SK-N-SH (cell line): ENCODE results near the gene TLL2. TPM values are rescaled to one million over a fixed set of nuclear protein-coding genes. Genes with fewer than 3 reads are reported as not detected.
A peak's percentile ranks its signal among the peaks of the same experiment; 100 is the strongest.

Experiments used
- CTCF ChIA-PET: fragments of 300-600, 350-600 bp; formaldehyde crosslinking; extraction: SDS; loops from one replicate; lab custom pipeline; 2021; lab: Yijun Ruan, JAX
- POLR2A ChIA-PET: fragments of 350-600 bp; sonication (Branson Sonifier 250); formaldehyde crosslinking; extraction: SDS; loops from one replicate; lab custom pipeline; 2020; ENCODE audit warnings: antibody characterized with exemption, inconsistent platforms; lab: Yijun Ruan, JAX
- DNase-seq: peaks from one replicate; pipeline ENCODE4 v3.0.0; 2012
- H2AFZ ChIP-seq: fragments of 200-600 bp; sonication (generic); 2 replicates; pipeline ENCODE4 v1.8.1; 2016; ENCODE audit warnings: antibody characterized with exemption, mild to moderate bottlenecking, low read depth
- H3F3A ChIP-seq: fragments of 200-600 bp; sonication (generic); replicated peaks from 2 replicates; pipeline ENCODE3; 2016; ENCODE audit warnings: antibody characterized with exemption, mild to moderate bottlenecking; ENCODE audit not compliant: insufficient read depth
- H3K27ac ChIP-seq, 2 experiments: fragments of 200-500 bp in 1 of 2; fragments of 200-600 bp in 1 of 2; sonication (Bioruptor generic) in 1 of 2; sonication (generic), shearing (Covaris generic) in 1 of 2; 2 replicates each; pipeline versions ENCODE4 v1.5.1 to v1.6.1; 2014 to 2016; ENCODE audit warnings: low read depth in 2 of 2, inconsistent platforms in 1 of 2, low read length in 1 of 2, mild to moderate bottlenecking in 1 of 2, mixed read lengths in 1 of 2
- H3K27me3 ChIP-seq: fragments of 200-600 bp; sonication (generic), shearing (Covaris generic); 2 replicates; pipeline ENCODE4 v1.6.1; 2016; ENCODE audit warnings: mixed run types; ENCODE audit not compliant: insufficient read depth
- H3K36me3 ChIP-seq, 2 experiments: fragments of 200-500 bp in 1 of 2; fragments of 200-600 bp in 1 of 2; sonication (Bioruptor generic) in 1 of 2; sonication (generic) in 1 of 2; replicated peaks in 1 of 2; 2 replicates each; pipeline versions ENCODE3 to v1.5.1; 2014 to 2016; ENCODE audit warnings: low read length in 1 of 2, mild to moderate bottlenecking in 1 of 2; ENCODE audit not compliant: insufficient read depth in 2 of 2, control insufficient read depth in 1 of 2
- H3K4me1 ChIP-seq, 2 experiments: fragments of 200-500 bp in 1 of 2; fragments of 200-600 bp in 1 of 2; sonication (Bioruptor generic) in 1 of 2; sonication (generic), shearing (Covaris generic) in 1 of 2; 2 replicates each; pipeline versions ENCODE4 v1.5.1 to v1.6.1; 2014 to 2016; ENCODE audit warnings: low read depth in 1 of 2, low read length in 1 of 2, mixed run types in 1 of 2; ENCODE audit not compliant: insufficient read depth in 2 of 2, control insufficient read depth in 1 of 2
- H3K4me2 ChIP-seq: fragments of 200-600 bp; sonication (generic), shearing (Covaris generic); 2 replicates; pipeline ENCODE4 v1.6.1; 2017; ENCODE audit warnings: mixed run types
- H3K4me3 ChIP-seq, 2 experiments: fragments of 200-500 bp in 1 of 2; fragments of 200-600 bp in 1 of 2; sonication (Bioruptor generic) in 1 of 2; sonication (generic), shearing (Covaris generic) in 1 of 2; 2 replicates each; pipeline versions ENCODE4 v1.5.1 to v1.8.1; 2014 to 2016; ENCODE audit warnings: low read depth in 2 of 2, inconsistent platforms in 1 of 2, low read length in 1 of 2, mild to moderate bottlenecking in 1 of 2, mixed read lengths in 1 of 2, moderate library complexity in 1 of 2
- H3K79me2 ChIP-seq: fragments of 200-600 bp; sonication (generic); 2 replicates; pipeline ENCODE4 v1.8.1; 2017; ENCODE audit warnings: mild to moderate bottlenecking; ENCODE audit not compliant: insufficient read depth
- H3K9ac ChIP-seq: fragments of 200-600 bp; sonication (generic); 2 replicates; pipeline ENCODE4 v1.6.1; 2017; ENCODE audit warnings: mixed run types
- H3K9me2 ChIP-seq: fragments of 200-600 bp; sonication (generic); 2 replicates; pipeline ENCODE4 v1.6.1; 2017; ENCODE audit warnings: mixed run types
- H3K9me3 ChIP-seq: fragments of 200-600 bp; sonication (generic); 2 replicates; pipeline ENCODE4 v1.6.1; 2017; ENCODE audit warnings: mixed run types, mild to moderate bottlenecking, moderate library complexity
- H4K20me1 ChIP-seq: fragments of 200-600 bp; sonication (generic); 2 replicates; pipeline ENCODE4 v1.6.1; 2017; ENCODE audit warnings: mild to moderate bottlenecking, mixed run types; ENCODE audit not compliant: insufficient read depth
- MXI1 ChIP-seq: IDR thresholded peaks from 2 replicates; pipeline ENCODE4 v1.6.1; 2012; ENCODE audit warnings: mild to moderate bottlenecking, low read depth, low read length, improper control_type of control experiment
- NRF1 ChIP-seq: IDR thresholded peaks from 2 replicates; pipeline ENCODE4 v1.6.1; 2012; ENCODE audit warnings: low read depth, mild to moderate bottlenecking, low read length
- RAD21 ChIP-seq: IDR thresholded peaks from 2 replicates; pipeline ENCODE4 v1.6.1; 2012; ENCODE audit warnings: mild to moderate bottlenecking, low read length
- RFX5 ChIP-seq: IDR thresholded peaks from 2 replicates; pipeline ENCODE4 v1.6.1; 2012; ENCODE audit warnings: mild to moderate bottlenecking, improper control_type of control experiment, low read length
- RXRA ChIP-seq: IDR thresholded peaks from 2 replicates; pipeline ENCODE4 v1.4.0; 2012; ENCODE audit warnings: low read depth, mild to moderate bottlenecking, borderline replicate concordance
- YY1 ChIP-seq: IDR thresholded peaks from 2 replicates; pipeline ENCODE4 v1.4.0; 2012; ENCODE audit warnings: low read depth, mild to moderate bottlenecking
- WGBS: methylation state at CpG from one replicate; pipeline ENCODE4 v1.1.6; 2017; ENCODE audit warnings: low lambda C conversion rate; 5-methylcytosine and 5-hydroxymethylcytosine counted together
- polyA plus RNA-seq, 3 experiments: library from polyadenylated mRNA; depleted of rRNA; stranded (reverse); fragments of >200 nt; gene quantifications; 2 replicates each; pipeline ENCODE4 v1.2.3, GENCODE V29; 2012
- TF ChIP-seq, protein P1 (sequence below): fragments of 150-350 bp; IDR thresholded peaks from 2 replicates; pipeline ENCODE4 v1.6.1; 2016; ENCODE audit warnings: mild to moderate bottlenecking, low read depth, low read length

The TLL2 gene
- polyA plus RNA-seq, 1 of the 3 experiments (the other 2 are of a cell fraction), result 0.36 TPM

DNA sequence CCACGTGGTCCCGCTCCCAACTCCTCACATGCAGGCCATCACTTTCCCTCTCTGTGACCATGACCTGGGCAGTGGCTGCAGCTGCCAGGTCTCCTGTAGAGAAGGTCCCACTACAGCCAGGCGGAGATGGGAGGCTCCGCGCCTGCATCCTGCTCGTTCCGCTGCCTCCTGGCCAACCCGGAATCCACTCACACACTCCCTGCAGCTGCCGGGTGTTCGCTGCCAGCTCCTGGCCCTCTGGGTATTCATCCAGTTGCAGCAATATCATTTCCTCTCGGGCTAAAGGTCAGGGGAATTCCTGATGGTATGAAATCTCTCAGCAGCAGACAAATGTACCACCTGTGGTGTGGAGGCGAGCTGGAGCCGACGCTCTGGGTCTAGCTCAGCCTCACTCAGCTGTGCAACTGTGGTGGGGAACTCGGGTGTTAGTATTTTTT lies 65.7 kb downstream of the TLL2 start:
- ChIA-PET CTCF (interaction anchor here (0.6 kb wide), 1 partner anchor 113 kb away, joined by 3 read pairs; no protein-coding TSS in a partner anchor), POLR2A (no interaction called here)
- H3K9me2 ChIP-seq, result no peaks in the 10 kb centered on the region
- no peak for TF ChIP-seq RFX5
- H3K9ac ChIP-seq, result no peak overlapping the region
- no peaks in the 10 kb centered on the region for H3K36me3 ChIP-seq
- no peak overlapping the region for H3K4me2 ChIP-seq
- DNase-seq, result no peak
- no peaks in the 10 kb centered on the region for H3K79me2 ChIP-seq
- no peak overlapping the region for H3K27ac ChIP-seq
- no peaks in the 10 kb centered on the region for H3K27me3 ChIP-seq
- H4K20me1 ChIP-seq, result no peaks in the 10 kb centered on the region
- H3K9me3 ChIP-seq, result no peaks in the 10 kb centered on the region
- no peaks in the 10 kb centered on the region for H3F3A ChIP-seq
- H3K4me1 ChIP-seq, result no peaks in the 10 kb centered on the region; a peak in 1 of 4 replicates
- no peak overlapping the region for H3K4me3 ChIP-seq
- H2AFZ ChIP-seq, result no peak overlapping the region
- 72% methylated on average over 15 of the region's 15 CpGs for WGBS

DNA sequence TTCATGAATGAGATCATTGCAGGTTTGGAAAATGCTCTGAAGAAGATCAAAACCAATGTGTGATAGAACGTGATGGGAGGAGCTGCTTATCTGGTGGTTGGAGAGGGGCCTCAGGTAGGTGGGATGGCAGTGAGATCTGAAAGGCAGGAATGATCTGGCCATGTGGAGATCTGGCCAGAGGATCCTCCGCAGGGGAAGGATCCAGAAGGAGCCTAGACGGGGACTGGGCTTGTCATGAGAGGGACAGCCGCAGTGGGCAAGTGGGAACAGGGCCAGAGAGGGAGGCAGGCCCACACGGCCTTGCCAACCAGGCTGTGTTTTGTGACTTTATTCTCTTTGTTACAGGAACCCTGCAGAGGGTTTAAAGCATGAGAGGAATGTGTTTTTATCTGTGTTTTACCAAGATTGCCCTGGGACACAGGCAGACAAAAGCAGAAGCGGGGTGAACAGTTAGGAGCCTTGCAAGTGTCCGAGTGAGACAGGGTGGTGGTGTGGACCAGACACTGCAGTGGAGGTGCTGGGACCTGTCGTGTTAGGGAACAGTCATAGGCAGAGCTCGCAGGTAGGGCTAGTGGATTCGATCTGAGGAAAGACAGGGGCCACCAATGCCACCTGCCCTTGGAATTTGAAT lies 66.6 kb downstream of the TLL2 start:
- no peaks in the 10 kb centered on the region for H3K36me3 ChIP-seq
- WGBS, result 44% methylated on average over 10 of the region's 10 CpGs
- no peaks in the 10 kb centered on the region for H3K79me2 ChIP-seq
- no peak overlapping the region for H3K9ac ChIP-seq
- H3K27me3 ChIP-seq, result no peaks in the 10 kb centered on the region
- H3K4me3 ChIP-seq, result no peak overlapping the region
- no peaks in the 10 kb centered on the region for H4K20me1 ChIP-seq
- H3K9me3 ChIP-seq, result no peaks in the 10 kb centered on the region
- no peak overlapping the region for H3K27ac ChIP-seq
- peaks cover 0 to 6% of the 10 kb centered on the region in 2 experiments; a peak in 1 of 4 replicates for H3K4me1 ChIP-seq
- ChIA-PET CTCF (interaction anchor here (0.6 kb wide), 1 partner anchor 51 kb away, joined by 3 read pairs; no protein-coding TSS in a partner anchor), POLR2A (no interaction called here)
- H3K4me2 ChIP-seq, result no peak overlapping the region
- no peaks in the 10 kb centered on the region for H3F3A ChIP-seq
- no peaks in the 10 kb centered on the region for H3K9me2 ChIP-seq
- TF ChIP-seq NRF1 (no peak), RXRA (no peak), MXI1 (no peak), RAD21 (no peak)
- TF ChIP-seq, protein P1, sequence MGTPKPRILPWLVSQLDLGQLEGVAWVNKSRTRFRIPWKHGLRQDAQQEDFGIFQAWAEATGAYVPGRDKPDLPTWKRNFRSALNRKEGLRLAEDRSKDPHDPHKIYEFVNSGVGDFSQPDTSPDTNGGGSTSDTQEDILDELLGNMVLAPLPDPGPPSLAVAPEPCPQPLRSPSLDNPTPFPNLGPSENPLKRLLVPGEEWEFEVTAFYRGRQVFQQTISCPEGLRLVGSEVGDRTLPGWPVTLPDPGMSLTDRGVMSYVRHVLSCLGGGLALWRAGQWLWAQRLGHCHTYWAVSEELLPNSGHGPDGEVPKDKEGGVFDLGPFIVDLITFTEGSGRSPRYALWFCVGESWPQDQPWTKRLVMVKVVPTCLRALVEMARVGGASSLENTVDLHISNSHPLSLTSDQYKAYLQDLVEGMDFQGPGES, result no peak
- H2AFZ ChIP-seq, result no peak overlapping the region
- no peak for DNase-seq

DNA sequence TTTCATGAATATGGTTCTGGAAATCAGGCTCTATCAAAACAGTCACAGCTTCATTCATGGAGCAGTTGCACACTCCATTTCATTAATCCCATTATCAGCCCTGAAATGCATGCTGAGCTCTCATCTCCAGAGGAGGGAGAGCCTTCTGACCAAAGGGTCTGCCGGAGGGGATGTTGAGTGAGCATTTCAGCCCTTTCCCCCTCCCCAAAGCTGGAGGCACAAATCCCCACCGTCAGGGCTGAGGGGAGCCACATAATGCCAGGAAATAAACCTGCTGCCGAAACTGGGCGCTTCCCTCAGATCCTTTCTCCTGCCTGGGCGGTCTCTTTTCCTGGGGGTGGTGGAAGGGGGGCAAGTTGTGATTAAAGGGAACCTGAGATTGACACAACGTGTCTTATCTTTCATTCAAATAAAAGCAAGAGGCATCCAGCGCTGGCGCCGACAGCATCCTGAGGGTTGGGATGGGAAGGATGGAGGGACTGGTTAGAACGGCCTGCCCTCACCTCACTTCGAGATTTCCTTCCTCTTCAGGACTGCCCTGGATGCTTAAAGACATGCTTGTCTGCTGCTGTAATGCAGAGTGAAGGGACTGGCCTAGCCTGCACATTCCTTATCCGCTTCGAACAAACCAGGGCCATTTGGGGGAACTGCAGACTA lies 71.6 kb downstream of the TLL2 start:
- DNase-seq, result no peak
- no peaks in the 10 kb centered on the region for H3K36me3 ChIP-seq
- WGBS, result 67% methylated on average over 12 of the region's 13 CpGs

More for the DNA sequence above, 71.6 kb downstream of the TLL2 start:
- Histone ChIP-seq H3K9me2 (no peaks in the 10 kb centered on the region), H3K27me3 (no peaks in the 10 kb centered on the region; the same call in 1 of the 2 replicates), H3K79me2 (no peaks in the 10 kb centered on the region), H3K4me2 (no peak overlapping the region), H3K27ac (no peak overlapping the region), H2AFZ (no peak overlapping the region), H3K4me3 (no peak overlapping the region), H3F3A (no peaks in the 10 kb centered on the region), H3K9me3 (no peaks in the 10 kb centered on the region), H3K4me1 (peaks cover 0 to 21% of the 10 kb centered on the region in 2 experiments; a peak in 2 of 4 replicates), H4K20me1 (no peaks in the 10 kb centered on the region), H3K9ac (no peak overlapping the region)
- TF ChIP-seq YY1 (no peak), RAD21 (0 out of 2 replicates have a peak, but pooled peaks have one; percentile 6)
- CTCF ChIA-PET, result interaction anchor here (1.3 to 1.8 kb wide), 6 partner anchors 15 to 72 kb away, joined by 3 to 9 read pairs (median 5); partner anchors contain the start of gene TLL2
- POLR2A ChIA-PET, result no interaction called here
